Kidney glomerular epithelial cell (primary cell): Measurements from ENCODE around the gene LACTBL1.
"Not testable (repeated sequence)": the region's sequence is repeated elsewhere in the genome, so short reads cannot be mapped to it uniquely, and the experiment has no call there.

ENCODE experiments used
- DNase-seq: peaks from one replicate; lab custom pipeline; 2025; lab: John Stamatoyannopoulos, UW

LACTBL1 gene

GRCh38 chr1:22972760-22973159 lies at the start of gene LACTBL1:
TSS of gene LACTBL1 (minus strand) at chr1:22972866. CDS start at chr1:22972316, 550 bp downstream.
- DNase-seq: no peak

- DNase-seq: no peak
These were observed 49.2 kb upstream of the LACTBL1 start for GRCh38 chr1:23021834-23022233.

- no peak for DNase-seq
These were observed 48.2 kb upstream of the LACTBL1 start for GRCh38 chr1:23020706-23021405.

- no peak for DNase-seq
These were observed 47.4 kb upstream of the LACTBL1 start for GRCh38 chr1:23019863-23020625.

GRCh38 chr1:23019094-23019862 lies 46.6 kb upstream of the LACTBL1 start, which contains the start of gene KDM1A:
TSS of gene KDM1A (plus strand) at chr1:23019468. CDS start at chr1:23019597, 129 bp downstream.
- peak; percentile 93 for DNase-seq

GRCh38 chr1:23018661-23019093 lies 46.0 kb upstream of the LACTBL1 start:
- DNase-seq: no peak

GRCh38 chr1:23013657-23014056 lies 41.0 kb upstream of the LACTBL1 start:
- DNase-seq: peak; percentile 38

DNA sequence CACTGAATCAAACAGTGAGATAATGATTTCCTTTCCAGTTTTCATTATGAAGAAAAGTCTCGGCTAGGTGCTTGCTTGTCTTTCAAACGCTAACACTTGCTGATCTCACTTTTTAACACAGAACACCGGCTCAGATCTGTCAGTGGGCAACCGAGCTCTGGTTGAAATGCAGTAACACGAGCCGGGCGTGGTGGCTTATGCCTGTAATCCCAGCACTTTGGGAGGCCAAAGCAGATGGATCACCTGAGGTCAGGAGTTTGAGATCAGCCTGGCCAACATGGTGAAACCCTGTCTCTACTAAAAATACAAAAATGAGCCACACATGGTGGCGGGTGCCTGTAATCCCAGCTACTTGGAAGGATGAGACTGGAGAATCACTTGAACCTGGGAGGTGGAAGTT lies 37.4 kb upstream of the LACTBL1 start:
- DNase-seq: not testable (repeated sequence)

GRCh38 chr1:23008901-23009300 lies 36.2 kb upstream of the LACTBL1 start:
- no peak for DNase-seq

GRCh38 chr1:23007106-23007505 lies 34.4 kb upstream of the LACTBL1 start:
- DNase-seq: no peak

GRCh38 chr1:23004769-23005168 lies 32.1 kb upstream of the LACTBL1 start:
- not testable (repeated sequence) for DNase-seq

DNA sequence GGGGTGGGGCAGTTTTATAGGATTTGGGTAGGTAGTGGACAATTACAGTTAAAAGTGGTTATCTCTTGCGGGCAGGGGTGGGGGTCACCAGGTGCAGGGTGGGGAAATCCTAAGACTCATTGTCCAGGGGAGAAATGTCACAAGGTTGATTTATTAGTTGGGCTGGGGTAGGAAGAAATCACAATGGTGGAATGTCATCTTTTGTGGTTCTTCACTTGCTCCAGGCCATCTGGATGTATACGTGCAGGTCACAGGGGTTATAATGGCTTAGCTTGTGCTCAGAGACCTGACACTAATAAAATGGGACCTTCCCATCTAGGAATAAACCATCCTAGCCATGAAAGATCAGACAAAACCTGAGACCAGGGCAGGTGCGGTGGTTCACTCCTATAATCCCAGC lies 31.4 kb upstream of the LACTBL1 start:
- no peak for DNase-seq

DNA sequence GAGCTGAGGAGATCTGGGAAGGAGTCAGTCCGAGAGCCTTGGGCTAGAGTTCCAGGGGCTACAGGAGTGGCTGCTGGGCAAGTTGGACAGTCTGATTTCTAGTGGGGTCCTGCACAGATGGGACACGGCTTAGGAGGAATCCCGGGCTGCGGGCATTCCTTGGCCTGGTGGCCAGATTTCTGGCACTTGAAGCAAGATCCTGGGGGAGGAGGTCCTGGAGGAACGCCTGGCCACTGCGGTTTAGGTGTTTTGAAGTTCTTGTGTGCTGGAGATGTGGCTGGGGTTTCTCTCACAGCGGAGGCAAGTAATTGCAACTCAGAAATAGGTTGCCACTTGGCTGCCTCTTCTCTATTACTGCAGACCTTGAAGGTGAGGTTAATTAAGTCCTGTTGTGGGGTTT lies 29.6 kb upstream of the LACTBL1 start:
- DNase-seq: not testable (repeated sequence)

DNA sequence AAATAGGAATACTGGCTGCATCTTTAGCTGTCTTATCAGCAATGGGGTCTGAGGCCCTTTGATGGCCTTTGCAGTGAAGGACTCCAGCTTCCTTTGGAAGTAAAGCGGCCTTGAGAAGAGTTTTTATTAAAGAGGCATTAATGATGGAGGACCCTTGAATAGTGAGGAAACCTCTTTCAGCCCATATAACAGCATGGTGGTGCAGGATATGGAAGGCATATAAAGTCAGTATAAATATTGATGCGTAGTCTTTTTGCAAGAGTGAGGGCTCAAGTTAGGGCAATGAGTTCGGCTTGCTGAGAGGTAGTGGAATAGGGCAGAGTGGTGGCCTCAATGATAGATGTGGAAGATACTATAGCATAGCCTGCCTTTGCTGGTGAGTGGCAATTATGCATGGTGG lies 27.5 kb upstream of the LACTBL1 start:
- not testable (repeated sequence) for DNase-seq

GRCh38 chr1:22997528-22997927 lies 24.9 kb upstream of the LACTBL1 start:
- not testable (repeated sequence) for DNase-seq

DNA sequence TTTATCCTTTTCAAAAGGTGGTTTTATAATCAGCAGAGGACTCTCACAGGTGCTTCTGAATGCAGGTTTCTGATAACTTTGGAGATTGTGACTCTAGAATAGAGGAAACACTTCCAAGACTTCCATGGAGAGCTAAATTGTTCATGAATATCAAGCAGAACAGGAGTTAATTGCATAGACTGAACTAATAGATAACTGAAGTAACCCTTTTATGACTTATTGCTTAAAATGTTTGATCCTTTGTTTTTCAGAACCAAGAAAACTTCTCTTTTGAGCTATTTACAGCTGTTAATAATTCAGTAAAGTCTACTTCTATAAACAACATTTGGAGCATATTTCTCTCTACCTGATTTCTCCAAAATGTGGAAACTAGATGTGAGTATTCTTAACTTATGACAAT lies 23.1 kb upstream of the LACTBL1 start:
- DNase-seq: no peak

DNA sequence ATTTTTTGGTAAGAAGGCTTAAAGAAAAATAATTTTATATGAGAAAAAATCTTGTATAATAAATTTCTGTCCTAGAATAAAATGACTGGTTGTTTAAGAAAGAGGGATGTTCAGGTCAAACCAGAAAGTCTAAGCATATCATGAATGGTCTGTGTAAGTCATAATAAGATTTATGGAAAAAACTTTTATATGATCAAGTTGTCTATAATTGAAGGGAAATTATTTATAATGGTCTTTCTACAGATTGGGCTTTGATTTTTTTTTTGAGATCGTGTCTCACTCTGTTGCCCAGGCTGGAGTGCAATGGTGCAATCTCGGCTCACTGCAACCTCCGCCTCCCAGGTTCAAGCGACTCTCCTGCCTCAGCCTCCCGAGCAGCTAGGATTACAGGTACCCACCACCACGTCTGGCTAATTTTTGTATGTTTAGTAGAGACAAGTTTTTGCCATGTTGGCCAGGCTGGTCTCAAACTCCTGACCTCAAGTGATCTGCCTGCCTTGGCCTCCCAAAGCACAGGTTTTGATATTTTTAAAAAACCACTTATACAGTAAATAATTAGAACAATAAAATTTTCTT lies 20.6 kb upstream of the LACTBL1 start:
- not testable (repeated sequence) for DNase-seq

GRCh38 chr1:22992384-22992783 lies 19.7 kb upstream of the LACTBL1 start:
- not testable (repeated sequence) for DNase-seq

DNA sequence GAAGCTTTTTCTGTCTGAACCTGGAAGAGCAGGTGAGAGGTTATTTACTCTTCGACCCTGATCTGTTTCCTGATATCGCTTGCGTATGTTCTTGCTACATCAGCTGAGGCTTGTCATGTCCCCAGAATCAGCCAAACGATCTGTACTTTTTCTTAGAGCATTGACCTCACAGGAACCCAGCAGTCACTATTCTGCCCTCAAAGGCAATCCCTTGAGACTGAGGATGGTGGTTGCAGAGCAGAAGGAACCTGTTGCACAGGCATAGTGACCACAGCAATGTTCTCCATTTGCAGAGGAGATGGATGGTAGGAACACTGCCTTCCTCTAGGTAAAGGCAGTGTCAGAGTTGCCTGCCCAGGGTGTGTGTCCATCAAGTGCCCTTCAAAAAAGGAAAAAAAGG lies 11.3 kb upstream of the LACTBL1 start:
- no peak for DNase-seq

GRCh38 chr1:22980471-22980790 lies 7.8 kb upstream of the LACTBL1 start:
- not testable (repeated sequence) for DNase-seq

- DNase-seq: peak; percentile 10
These were observed 5.6 kb upstream of the LACTBL1 start for GRCh38 chr1:22978299-22978698.
